NCI-H2196 treated with DMSO at 0.1 percent for 48 hours (cell line): ENCODE data around the gene TMX3.

Experiments
- DNase-seq: peaks from one replicate; lab custom pipeline; 2025; ENCODE audit not compliant: unreplicated experiment; lab: John Stamatoyannopoulos, UW

The TMX3 gene

DNA sequence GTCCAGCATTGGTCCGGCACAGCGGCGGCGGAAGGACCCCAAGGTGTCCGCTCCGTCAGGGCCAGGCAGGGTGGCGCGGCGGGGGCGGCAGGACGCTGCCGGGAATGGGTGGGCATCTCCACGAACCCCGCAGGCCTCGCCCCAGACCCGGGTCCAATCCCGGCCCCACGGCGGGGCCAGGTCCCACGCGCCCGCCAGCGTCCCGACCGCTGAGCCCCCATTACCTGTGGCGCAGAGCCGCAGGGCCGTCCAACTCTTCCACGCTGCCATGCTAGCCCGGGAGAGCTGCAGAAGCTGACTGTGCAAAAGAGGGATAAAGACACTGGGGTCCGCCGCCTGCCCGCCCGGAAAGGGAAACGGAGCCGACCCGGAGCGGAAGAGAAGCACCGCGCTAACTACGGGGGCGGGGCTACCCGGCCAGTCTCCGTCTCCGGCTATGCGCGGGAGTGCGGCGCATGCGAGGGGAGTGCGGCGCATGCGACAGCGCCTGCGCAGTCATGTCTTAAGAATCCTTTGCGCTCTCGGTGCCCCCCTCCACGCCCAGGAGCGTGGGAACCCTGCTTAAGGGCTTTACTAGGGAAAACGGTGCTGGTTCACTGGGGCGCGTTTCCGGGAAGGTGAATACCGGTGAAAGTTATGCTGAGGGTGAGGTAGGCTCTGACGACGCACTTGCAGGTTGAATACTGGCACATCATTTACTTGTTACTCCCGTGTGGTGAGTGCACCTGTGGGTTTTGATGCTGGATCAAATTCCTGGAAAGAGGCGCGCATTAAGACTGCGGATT is at the start of gene TMX3:
Gene TMX3 (minus strand): TSS at position 397 of the 785 bp plus-strand sequence. CDS start 127 bp downstream, at position 270.
- peak; percentile 89 for DNase-seq

- DNase-seq: no peak
These were observed 49.1 kb upstream of the TMX3 start for GRCh38 chr18:68764016-68764415.

- no peak for DNase-seq
These were observed 48.2 kb upstream of the TMX3 start for GRCh38 chr18:68763083-68763482.

DNA sequence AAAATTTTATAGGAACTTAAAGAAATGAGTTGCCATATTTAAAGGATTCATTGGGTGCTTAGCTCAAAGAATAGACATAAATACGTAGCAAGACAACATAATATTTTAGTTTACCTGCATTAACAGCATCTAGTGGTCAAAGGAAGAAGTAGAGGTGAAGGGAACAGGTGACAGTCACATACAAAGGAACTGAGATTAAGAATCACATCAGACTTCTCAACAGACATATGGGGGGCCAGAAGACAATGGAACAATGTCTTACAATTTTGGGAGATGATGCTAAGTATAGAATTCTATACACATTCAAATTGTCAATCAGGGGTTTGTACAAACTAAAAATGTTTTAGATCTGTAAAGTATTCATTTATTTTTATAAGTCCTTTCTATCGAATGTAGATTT is 44.4 kb upstream of the TMX3 start:
- no peak for DNase-seq

GRCh38 chr18:68757126-68757525 is 42.2 kb upstream of the TMX3 start:
- no peak for DNase-seq

DNA sequence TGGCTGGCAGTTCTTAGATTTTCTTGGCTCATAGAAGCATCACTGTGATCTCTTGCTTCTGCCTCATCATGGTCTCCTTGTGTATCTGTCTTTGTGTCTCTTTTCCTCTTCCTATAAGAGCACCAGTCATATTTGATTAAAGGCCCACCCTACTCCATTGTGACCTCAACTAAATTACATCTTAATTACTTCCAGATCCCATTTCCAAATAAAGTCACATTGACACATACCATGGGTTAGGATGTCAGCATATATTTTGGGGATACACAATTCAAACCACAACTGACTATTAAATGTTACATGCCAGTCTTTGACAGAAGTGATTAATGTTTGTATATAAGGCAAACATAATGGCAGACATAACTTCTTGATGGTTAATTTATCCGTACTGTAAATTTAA is 27.3 kb upstream of the TMX3 start:
- no peak for DNase-seq

DNA sequence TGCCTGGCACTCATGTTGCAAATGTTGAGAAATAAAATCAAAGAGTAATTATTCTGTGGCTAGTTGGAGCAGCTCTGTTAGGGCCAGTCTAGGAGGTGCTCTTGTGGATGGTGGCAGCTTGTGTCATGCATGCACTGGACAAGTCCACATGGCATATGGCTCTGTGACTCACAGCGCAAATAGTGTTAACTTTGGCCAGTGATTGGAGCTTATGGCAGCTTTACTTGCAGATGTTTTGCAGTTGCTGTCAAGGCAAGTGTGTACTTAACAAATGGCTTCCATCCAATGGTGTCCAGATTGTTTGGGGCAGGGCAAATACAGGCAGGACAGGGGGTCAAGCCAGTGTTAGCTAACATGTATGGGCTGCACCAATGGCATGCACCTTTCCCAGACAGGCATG is 26.1 kb upstream of the TMX3 start:
- DNase-seq: no peak

DNA sequence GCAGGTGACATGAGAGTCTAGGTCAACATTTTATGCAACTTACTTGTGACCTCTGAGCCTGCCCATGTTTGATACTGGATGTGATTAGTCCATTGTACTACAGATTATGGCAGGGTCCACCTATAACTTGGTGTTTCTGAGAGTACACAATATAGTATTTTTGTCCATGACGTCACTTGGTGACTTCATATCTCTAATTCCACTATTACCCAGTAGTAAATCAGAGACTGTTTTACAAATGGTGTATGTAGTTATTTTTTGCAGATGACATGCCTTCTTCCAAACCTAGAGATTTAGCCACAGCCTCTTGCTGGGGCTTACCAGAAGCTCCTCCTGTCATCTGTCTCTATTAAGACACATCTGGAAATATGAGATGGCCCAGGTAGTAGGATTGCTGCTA is 24.6 kb upstream of the TMX3 start:
- no peak for DNase-seq

- no peak for DNase-seq
These were observed 23.7 kb upstream of the TMX3 start for GRCh38 chr18:68738564-68738963.

GRCh38 chr18:68735483-68736343 is 20.8 kb upstream of the TMX3 start:
- peak; percentile 25 for DNase-seq

DNA sequence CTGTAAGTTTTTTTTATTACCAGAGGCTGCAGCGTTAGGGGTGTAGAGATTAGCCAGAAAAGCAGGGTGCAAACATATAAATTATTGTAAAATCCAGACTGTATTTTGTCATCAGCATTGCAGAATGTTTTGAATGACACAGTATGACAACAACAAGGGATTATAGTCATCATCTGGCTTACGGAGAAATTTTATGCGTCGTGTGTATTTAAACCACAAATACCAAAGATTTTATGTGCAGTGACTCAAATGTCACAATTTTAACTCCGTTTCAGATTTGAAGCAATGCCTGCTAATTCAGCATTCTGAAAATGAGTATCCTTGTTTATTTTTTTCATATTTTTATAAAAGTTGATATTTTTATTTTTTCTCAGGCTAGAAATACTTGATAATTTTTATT is 19.4 kb upstream of the TMX3 start:
- DNase-seq: no peak

- DNase-seq: no peak
These were observed 18.8 kb upstream of the TMX3 start for GRCh38 chr18:68733707-68734106.

DNA sequence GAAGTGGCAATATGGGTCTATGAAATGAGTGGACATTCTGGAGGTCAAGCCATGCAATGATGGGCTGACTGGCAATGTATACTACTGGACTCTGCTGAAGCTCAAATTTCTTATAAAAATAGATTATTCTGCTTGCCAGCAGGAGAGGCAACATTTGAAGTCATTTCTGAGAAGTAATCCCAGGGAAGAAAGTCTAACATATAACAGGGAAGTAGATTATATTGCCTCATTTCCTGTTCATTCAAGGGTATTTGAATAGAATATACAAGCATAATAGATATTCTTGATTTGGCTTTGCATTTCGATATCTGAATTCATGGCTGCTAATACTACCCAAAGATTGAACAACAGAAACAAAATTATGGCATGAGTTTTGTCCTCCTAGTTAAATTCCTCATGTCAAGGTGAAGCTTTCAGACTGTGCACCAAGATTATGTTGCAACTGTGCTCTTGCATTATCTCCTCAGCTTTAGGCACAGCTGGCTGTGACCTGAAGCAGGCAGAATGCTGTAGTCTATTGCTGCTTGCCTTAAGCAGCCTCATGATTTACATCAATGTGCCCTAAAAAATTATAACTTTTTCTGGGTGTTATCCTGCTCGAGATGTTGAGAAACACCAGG is 13.3 kb upstream of the TMX3 start:
- no peak for DNase-seq

DNA sequence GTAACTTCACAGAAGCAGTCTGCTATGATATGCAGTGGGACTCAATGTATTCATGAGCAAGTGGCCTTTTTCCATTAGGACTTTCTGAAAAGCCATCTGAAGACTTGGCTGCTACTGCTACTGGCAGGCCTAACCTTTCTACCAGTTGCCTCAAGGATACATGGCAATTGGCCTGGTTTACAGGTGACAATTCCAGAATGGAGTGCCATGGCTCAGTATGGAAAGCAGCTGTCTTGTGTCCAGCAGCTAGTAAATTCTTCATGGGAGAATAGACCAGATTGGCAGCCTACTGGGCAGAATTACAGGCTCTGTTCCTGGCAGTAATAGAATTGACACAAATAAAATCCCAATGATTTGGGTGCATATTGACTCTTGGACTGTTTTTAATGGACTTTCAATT is 12.6 kb upstream of the TMX3 start:
- DNase-seq: no peak

GRCh38 chr18:68725346-68725745 is 10.4 kb upstream of the TMX3 start:
- DNase-seq: no peak

GRCh38 chr18:68724021-68724420 is 9.1 kb upstream of the TMX3 start:
- DNase-seq: no peak

GRCh38 chr18:68723539-68723938 is 8.6 kb upstream of the TMX3 start:
- DNase-seq: no peak

GRCh38 chr18:68722821-68723220 is 7.9 kb upstream of the TMX3 start:
- DNase-seq: no peak

- DNase-seq: no peak
These were observed 7.0 kb upstream of the TMX3 start for GRCh38 chr18:68721681-68722583.

- DNase-seq: no peak
These were observed 569 bp downstream of the TMX3 start for GRCh38 chr18:68714366-68714711.

DNA sequence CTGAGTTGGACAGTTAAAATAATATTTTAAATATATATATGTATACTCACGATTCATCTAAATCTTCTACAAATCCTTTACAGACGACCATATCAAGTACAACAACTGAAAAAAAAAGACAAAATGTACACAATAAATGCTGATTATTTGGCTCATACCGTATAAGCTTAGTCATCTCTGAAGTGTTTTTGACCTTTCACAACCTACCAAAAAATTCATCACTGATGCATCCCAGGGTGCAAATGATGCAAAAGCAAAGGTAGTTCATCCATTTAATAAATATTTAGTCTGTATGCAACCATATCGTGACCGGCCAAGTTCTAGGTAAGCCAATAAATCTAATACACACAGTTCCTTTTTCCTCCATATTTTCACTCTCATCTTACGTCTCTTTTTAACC is 1.1 kb downstream of the TMX3 start:
- DNase-seq: no peak
